Cardiac muscle cell (in vitro differentiated cells and primary cell): ENCODE measurements around the gene PGS1. TPM values are rescaled to one million over a fixed set of nuclear protein-coding genes. Genes with fewer than 3 reads are reported as not detected.

Source experiments
- DNase-seq, 2 donors: peaks; one replicate each; pipeline versions ENCODE4 v3.0.0 to v3.0.0-alpha.2; 2010 to 2017; ENCODE audit warnings: low read depth in 1 of 2, low spot score in 1 of 2
- H3K27ac ChIP-seq: fragments of 200-600 bp; sonication (generic); 2 replicates; pipeline ENCODE4 v1.5.1; 2016
- H3K27me3 ChIP-seq: fragments of 200-600 bp; sonication (generic); 2 replicates; pipeline ENCODE4 v1.6.0; 2016; ENCODE audit warnings: control low read depth
- H3K36me3 ChIP-seq: fragments of 200-600 bp; sonication (generic); 2 replicates; pipeline ENCODE4 v1.5.1; 2016; ENCODE audit warnings: control low read depth
- H3K4me1 ChIP-seq: fragments of 200-600 bp; sonication (generic); 2 replicates; pipeline ENCODE4 v1.8.1; 2017; ENCODE audit warnings: low read depth, mild to moderate bottlenecking, mixed run types
- H3K4me3 ChIP-seq: fragments of 200-600 bp; sonication (generic); 2 replicates; pipeline ENCODE4 v1.5.1; 2016; ENCODE audit warnings: mild to moderate bottlenecking
- H3K9me3 ChIP-seq: fragments of 200-600 bp; sonication (generic); 2 replicates; pipeline ENCODE4 v1.5.1; 2017; ENCODE audit warnings: low read depth, mild to moderate bottlenecking, control low read depth
- CTCF ChIP-seq: IDR thresholded peaks from 2 replicates; pipeline ENCODE4 v1.5.1; 2012; ENCODE audit warnings: low read depth, mild to moderate bottlenecking, low read length
- polyA plus RNA-seq: library from polyadenylated mRNA; unstranded; fragments of >200 nt; fragmentation: Nextera tagmentation; extraction: Ambion mirVana; gene quantifications from 2 replicates; pipeline ENCODE4 v1.2.1, GENCODE V29; 2016
- total RNA-seq: library from RNA; depleted of rRNA; stranded (reverse); fragments of >200 nt; gene quantifications from 2 replicates; pipeline ENCODE4 v1.2.3, GENCODE V29; 2016

Gene PGS1
- total and polyA plus RNA-seq, 2 experiments from 2014 or later = 46.7 to 64.7 TPM

GRCh38 chr17:78349891-78350642, 28.4 kb upstream of the PGS1 start:
- DNase-seq = no peak
- Histone ChIP-seq H3K27ac (no peak overlapping the region), H3K4me3 (no peak overlapping the region), H3K36me3 (no peaks in the 10 kb centered on the region), H3K9me3 (no peaks in the 10 kb centered on the region), H3K27me3 (no peaks in the 10 kb centered on the region), H3K4me1 (peaks cover 29% of the 10 kb centered on the region)
- TF ChIP-seq CTCF = no peak

GRCh38 chr17:78351449-78352006, 26.9 kb upstream of the PGS1 start:
- Histone ChIP-seq H3K4me3 (no peak overlapping the region), H3K4me1 (peaks cover 44% of the 10 kb centered on the region), H3K9me3 (no peaks in the 10 kb centered on the region), H3K27ac (peak overlapping the region; percentile 94), H3K27me3 (no peaks in the 10 kb centered on the region), H3K36me3 (no peaks in the 10 kb centered on the region)
- peak; percentile 37 for TF ChIP-seq CTCF
- peak; percentile 29 to 100 for DNase-seq

GRCh38 chr17:78353834-78354233, 24.6 kb upstream of the PGS1 start:
- Histone ChIP-seq H3K36me3 (no peaks in the 10 kb centered on the region), H3K4me3 (peak overlapping the region; percentile 11), H3K9me3 (no peaks in the 10 kb centered on the region), H3K27me3 (no peaks in the 10 kb centered on the region), H3K27ac (peak overlapping the region; percentile 97), H3K4me1 (peaks cover 62% of the 10 kb centered on the region)
- no peak for DNase-seq
- TF ChIP-seq CTCF = no peak

- H3K27ac ChIP-seq = peak overlapping the region; percentile 97
- DNase-seq = no peak
- H3K27me3 ChIP-seq = no peaks in the 10 kb centered on the region
- no peak overlapping the region for H3K4me3 ChIP-seq
- no peaks in the 10 kb centered on the region for H3K36me3 ChIP-seq
- H3K9me3 ChIP-seq = no peaks in the 10 kb centered on the region
- TF ChIP-seq CTCF = no peak
- peaks cover 61% of the 10 kb centered on the region for H3K4me1 ChIP-seq
These were observed 23.3 kb upstream of the PGS1 start for GRCh38 chr17:78355045-78355641.

GRCh38 chr17:78355701-78356100, 22.7 kb upstream of the PGS1 start:
- Histone ChIP-seq H3K4me1 (peaks cover 59% of the 10 kb centered on the region), H3K4me3 (no peak overlapping the region)

More at GRCh38 chr17:78355701-78356100, 22.7 kb upstream of the PGS1 start:
- Histone ChIP-seq H3K27ac (peak overlapping the region; percentile 97), H3K27me3 (no peaks in the 10 kb centered on the region), H3K9me3 (no peaks in the 10 kb centered on the region), H3K36me3 (no peaks in the 10 kb centered on the region)
- TF ChIP-seq CTCF = no peak
- peak in 1 of 2 donors; percentile 25 for DNase-seq
